Dedifferentiated amniotic fluid mesenchymal stem cell (primary cell): ENCODE data around the gene ZNF467.

Experiments used
- DNase-seq: peaks from one replicate; pipeline ENCODE4 v3.0.0-alpha.2; 2016; ENCODE audit errors: extremely low spot score

Gene ZNF467

GRCh38 chr7:149770728-149771636, 2.4 kb downstream of the ZNF467 start:
- DNase-seq, result no peak

GRCh38 chr7:149769915-149770314, 3.5 kb downstream of the ZNF467 start:
- no peak for DNase-seq

- DNase-seq, result no peak
These were observed 4.5 kb downstream of the ZNF467 start for GRCh38 chr7:149768931-149769330.

GRCh38 chr7:149767068-149767467, 6.3 kb downstream of the ZNF467 start:
- DNase-seq, result no peak

GRCh38 chr7:149766135-149766675, 7.2 kb downstream of the ZNF467 start:
- no peak for DNase-seq

- no peak for DNase-seq
These were observed 7.8 kb downstream of the ZNF467 start for GRCh38 chr7:149765399-149766121.

- DNase-seq, result no peak
These were observed 8.6 kb downstream of the ZNF467 start for GRCh38 chr7:149764481-149765398.

- DNase-seq, result no peak
These were observed 9.7 kb downstream of the ZNF467 start for GRCh38 chr7:149763563-149764240.

- DNase-seq, result no peak
These were observed 10.8 kb downstream of the ZNF467 start for GRCh38 chr7:149762610-149763009.

GRCh38 chr7:149762089-149762488, 11.3 kb downstream of the ZNF467 start:
- no peak for DNase-seq

GRCh38 chr7:149761307-149761706, 12.1 kb downstream of the ZNF467 start:
- DNase-seq, result no peak

GRCh38 chr7:149760538-149760937, 12.8 kb downstream of the ZNF467 start:
- DNase-seq, result no peak

- DNase-seq, result no peak
These were observed 14.1 kb downstream of the ZNF467 start for GRCh38 chr7:149759093-149759860.

- no peak for DNase-seq
These were observed 19.8 kb downstream of the ZNF467 start for GRCh38 chr7:149753375-149754233.

GRCh38 chr7:149752646-149753045, 20.7 kb downstream of the ZNF467 start:
- no peak for DNase-seq

GRCh38 chr7:149751043-149751775, 22.2 kb downstream of the ZNF467 start:
- no peak for DNase-seq

GRCh38 chr7:149750122-149750845, 23.1 kb downstream of the ZNF467 start:
- DNase-seq, result no peak
